Neuronal stem cell (in vitro differentiated cells): ENCODE results near the gene GIGYF2.

Experiments used
- DNase-seq: peaks from one replicate; pipeline ENCODE4 v3.0.0-alpha.2; 2013; ENCODE audit warnings: low spot score
- H2AFZ ChIP-seq: one replicate; pipeline ENCODE4 v1.6.1; 2013; ENCODE audit warnings: mild to moderate bottlenecking, low read length, inconsistent platforms
- H2AK5ac ChIP-seq: 2 replicates; pipeline ENCODE4 v1.6.1; 2013; ENCODE audit warnings: low read depth, mild to moderate bottlenecking, inconsistent platforms, low read length, moderate library complexity, mixed read lengths
- H2BK120ac ChIP-seq: 2 replicates; pipeline ENCODE4 v1.6.1; 2013; ENCODE audit warnings: low read depth, mild to moderate bottlenecking, inconsistent platforms, low read length, moderate library complexity, mixed read lengths
- H2BK12ac ChIP-seq: one replicate; pipeline ENCODE4 v1.6.1; 2013; ENCODE audit warnings: low read length, inconsistent platforms
- H2BK15ac ChIP-seq: 2 replicates; pipeline ENCODE4 v1.6.1; 2013; ENCODE audit warnings: mild to moderate bottlenecking, low read length, inconsistent platforms, mixed read lengths
- H2BK5ac ChIP-seq: one replicate; pipeline ENCODE4 v1.6.1; 2013; ENCODE audit warnings: inconsistent platforms, mild to moderate bottlenecking, low read length, moderate library complexity
- H3K14ac ChIP-seq: one replicate; pipeline ENCODE4 v1.6.1; 2013; ENCODE audit warnings: low read length, inconsistent platforms
- H3K18ac ChIP-seq: 2 replicates; pipeline ENCODE4 v1.6.1; 2013; ENCODE audit warnings: low read length, inconsistent platforms
- H3K23ac ChIP-seq: 2 replicates; pipeline ENCODE4 v1.6.1; 2013; ENCODE audit warnings: low read depth, mild to moderate bottlenecking, mixed read lengths, low read length, inconsistent platforms; ENCODE audit not compliant: poor library complexity
- H3K27ac ChIP-seq: replicated peaks from 3 replicates; pipeline ENCODE4 v1.5.1; 2013; ENCODE audit warnings: low read length, inconsistent platforms
- H3K27me3 ChIP-seq, 3 experiments: 2 replicates each; pipeline ENCODE4 v1.6.1; 2013; ENCODE audit warnings: low read length in 3 of 3, mild to moderate bottlenecking in 2 of 3, inconsistent platforms in 1 of 3, low read depth in 1 of 3, mixed read lengths in 1 of 3, moderate library complexity in 1 of 3; ENCODE audit not compliant: control insufficient read depth in 3 of 3, insufficient read depth in 3 of 3
- H3K36me3 ChIP-seq, 2 donors: replicated peaks in 1 of 2; 2 replicates each; pipeline ENCODE4 v1.6.1; 2013; ENCODE audit warnings: low read length in 2 of 2; ENCODE audit not compliant: control insufficient read depth in 2 of 2, insufficient read depth in 2 of 2
- H3K4ac ChIP-seq: 2 replicates; pipeline ENCODE4 v1.6.1; 2013; ENCODE audit warnings: inconsistent platforms, mild to moderate bottlenecking, low read length, moderate library complexity
- H3K4me1 ChIP-seq, 2 donors: 1 replicate in 1 of 2; 2 replicates in 1 of 2; pipeline ENCODE4 v1.6.1; 2013; ENCODE audit warnings: low read length in 2 of 2, low read depth in 1 of 2; ENCODE audit not compliant: control insufficient read depth in 2 of 2, insufficient read depth in 1 of 2
- H3K4me2 ChIP-seq: one replicate; pipeline ENCODE4 v1.6.1; 2013; ENCODE audit warnings: mild to moderate bottlenecking, low read length, inconsistent platforms; ENCODE audit not compliant: insufficient read depth, poor library complexity, severe bottlenecking
- H3K4me3 ChIP-seq, 2 donors: 2 replicates each; pipeline ENCODE4 v1.5.1; 2013; ENCODE audit warnings: low read length in 2 of 2, mild to moderate bottlenecking in 2 of 2, inconsistent platforms in 1 of 2, moderate library complexity in 1 of 2
- H3K79me1 ChIP-seq: one replicate; pipeline ENCODE4 v1.6.1; 2013; ENCODE audit warnings: low read depth, mild to moderate bottlenecking, inconsistent platforms, low read length, moderate library complexity
- H3K9ac ChIP-seq: one replicate; pipeline ENCODE4 v1.6.1; 2013; ENCODE audit warnings: mild to moderate bottlenecking, low read depth, low read length, inconsistent platforms; ENCODE audit not compliant: poor library complexity
- H3K9me3 ChIP-seq, 2 donors: replicated peaks in 1 of 2; 2 replicates each; pipeline versions ENCODE3 to v1.6.1; 2013; ENCODE audit warnings: low read length in 2 of 2, mild to moderate bottlenecking in 2 of 2, inconsistent platforms in 1 of 2, low read depth in 1 of 2, mixed read lengths in 1 of 2, moderate library complexity in 1 of 2; ENCODE audit not compliant: control insufficient read depth in 2 of 2, insufficient read depth in 1 of 2
- H4K8ac ChIP-seq: one replicate; pipeline ENCODE4 v1.6.1; 2013; ENCODE audit warnings: low read depth, mild to moderate bottlenecking, inconsistent platforms, low read length, moderate library complexity
- H4K91ac ChIP-seq: one replicate; pipeline ENCODE4 v1.6.1; 2013; ENCODE audit warnings: low read length, low read depth, mild to moderate bottlenecking, inconsistent platforms; ENCODE audit not compliant: poor library complexity
- WGBS, 2 donors: extraction: QIAGEN DNeasy Blood & Tissue Kit; methylation state at CpG; one replicate each; pipeline ENCODE4 v1.1.7; 2013; ENCODE audit warnings: missing lambda C conversion rate in 2 of 2, mixed read lengths in 1 of 2; ENCODE audit not compliant: insufficient read length in 2 of 2, insufficient replicate concordance in 1 of 2; ENCODE audit errors: extremely low coverage in 2 of 2; 5-methylcytosine and 5-hydroxymethylcytosine counted together

The GIGYF2 gene

DNA sequence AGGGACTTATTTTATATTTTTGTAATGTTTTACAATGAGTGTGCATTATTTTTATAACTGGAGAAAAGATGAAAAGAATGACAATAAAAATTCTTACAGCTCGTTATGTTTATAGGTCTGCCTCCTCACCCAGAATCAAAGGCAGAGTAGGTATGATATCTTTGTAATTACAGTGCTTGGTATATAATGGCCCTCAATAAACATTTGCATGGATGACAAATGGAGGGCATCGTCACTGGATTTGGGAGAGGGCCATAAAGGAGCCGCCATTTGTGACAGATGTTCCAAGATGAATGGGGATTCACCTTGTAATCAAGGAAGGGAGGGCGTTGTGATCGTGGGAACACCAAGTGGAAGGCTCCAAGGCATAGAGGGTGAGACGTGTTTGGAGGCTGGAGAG is 22.6 kb upstream of the GIGYF2 start:
- DNase-seq = no peak
- Histone ChIP-seq H2AFZ (no peak overlapping the region), H4K91ac (no peak overlapping the region), H3K23ac (no peak overlapping the region), H3K4ac (no peak overlapping the region), H3K18ac (no peak overlapping the region), H3K14ac (no peak overlapping the region), H4K8ac (no peak overlapping the region), H3K36me3 (no peaks in the 10 kb centered on the region), H3K4me1 (no peaks in the 10 kb centered on the region), H3K79me1 (no peaks in the 10 kb centered on the region), H2BK5ac (no peak overlapping the region), H2BK12ac (no peak overlapping the region), H2AK5ac (no peak overlapping the region), H3K27ac (no peak overlapping the region), H3K27me3 (no peaks in the 10 kb centered on the region), H3K4me3 (no peak overlapping the region), H3K9ac (no peak overlapping the region), H3K4me2 (no peak overlapping the region), H2BK120ac (no peak overlapping the region), H2BK15ac (no peak overlapping the region), H3K9me3 (no peaks in the 10 kb centered on the region)
- no CpG with 5 or more reads among the region's 6 CpGs for WGBS, 2 donors

DNA sequence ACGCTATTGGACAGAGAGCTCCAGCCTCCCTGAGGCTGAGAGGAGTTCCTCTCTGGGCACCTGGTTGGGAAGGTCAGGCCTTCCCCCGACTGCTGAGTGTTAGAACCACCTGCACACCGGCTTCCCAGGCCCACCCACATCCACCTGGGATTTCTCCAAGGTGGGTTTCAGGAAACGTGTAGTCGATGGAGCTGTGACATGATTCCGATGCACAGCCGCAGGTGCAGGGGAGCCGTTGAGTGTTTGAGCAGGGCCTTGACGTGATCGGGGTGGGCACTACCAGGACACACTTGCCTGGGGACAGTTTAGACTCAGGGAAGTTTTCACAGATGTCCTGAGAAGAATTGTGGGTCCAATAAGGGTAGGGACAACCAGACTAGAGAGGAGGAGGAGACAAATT is 21.8 kb upstream of the GIGYF2 start:
- no peak overlapping the region for H3K4me2 ChIP-seq
- no peak overlapping the region for H2BK120ac ChIP-seq
- no peak overlapping the region for H3K14ac ChIP-seq
- no peak overlapping the region for H3K9ac ChIP-seq
- no peaks in the 10 kb centered on the region for H3K27me3 ChIP-seq
- H3K4me3 ChIP-seq = no peak overlapping the region
- H3K4ac ChIP-seq = no peak overlapping the region
- H3K23ac ChIP-seq = no peak overlapping the region
- H2BK15ac ChIP-seq = no peak overlapping the region
- no peak overlapping the region for H4K8ac ChIP-seq
- no peak overlapping the region for H3K18ac ChIP-seq
- H3K4me1 ChIP-seq = no peaks in the 10 kb centered on the region
- no peak overlapping the region for H4K91ac ChIP-seq
- H3K36me3 ChIP-seq = no peaks in the 10 kb centered on the region
- no peak overlapping the region for H2BK5ac ChIP-seq
- whole genome bisulfite sequencing, 2 donors = no CpG with 5 or more reads among the region's 10 CpGs
- H2AK5ac ChIP-seq = no peak overlapping the region
- H3K27ac ChIP-seq = no peak overlapping the region
- DNase-seq = no peak
- H3K9me3 ChIP-seq = no peaks in the 10 kb centered on the region
- no peaks in the 10 kb centered on the region for H3K79me1 ChIP-seq
- H2BK12ac ChIP-seq = no peak overlapping the region
- H2AFZ ChIP-seq = no peak overlapping the region

DNA sequence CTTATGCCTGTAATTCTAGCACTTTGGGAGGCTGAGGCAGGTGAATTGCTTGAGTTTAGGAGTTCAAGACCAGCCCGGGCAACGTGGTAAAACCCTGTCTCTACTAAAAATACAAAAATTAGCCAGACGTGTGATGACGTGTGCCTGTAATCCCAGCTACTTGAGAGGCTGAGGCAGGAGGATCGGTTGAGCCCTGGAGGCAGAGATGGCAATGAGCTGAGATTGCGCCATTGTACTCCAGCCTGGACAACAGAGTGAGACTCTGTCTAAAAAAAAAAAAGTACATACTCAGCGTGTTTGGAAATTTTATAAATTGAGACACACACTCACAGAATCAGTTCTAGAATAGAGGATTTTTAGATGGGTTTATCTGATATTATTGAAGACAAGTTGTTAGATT is 17.1 kb upstream of the GIGYF2 start:
- no CpG with 5 or more reads among the region's 7 CpGs for WGBS, 2 donors

DNA sequence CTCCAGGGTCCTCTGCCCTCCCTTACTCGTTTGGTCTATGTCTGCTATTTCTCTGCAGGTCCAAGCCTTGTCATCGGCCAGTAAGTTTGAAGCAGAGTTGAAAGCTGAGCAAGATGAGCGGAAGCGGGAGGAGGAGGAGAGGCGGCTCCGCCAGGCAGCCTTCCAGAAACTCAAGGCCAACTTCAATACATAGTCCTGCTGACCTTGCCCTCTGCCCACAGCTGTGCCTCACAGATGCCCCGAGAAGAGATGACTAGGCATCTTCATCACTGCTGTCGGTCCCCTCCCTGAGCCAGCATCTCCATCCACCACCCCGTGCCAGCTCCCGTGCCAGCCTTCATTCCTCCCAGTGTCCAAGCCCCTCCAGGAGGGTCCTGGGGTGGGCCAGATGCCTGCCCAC is 15.6 kb upstream of the GIGYF2 start:
- DNase-seq = no peak
- no peak overlapping the region for H2BK120ac ChIP-seq
- no peak overlapping the region for H3K23ac ChIP-seq

More for the DNA sequence above, 17.1 kb upstream of the GIGYF2 start:
- no peak overlapping the region for H2AK5ac ChIP-seq
- H2BK12ac ChIP-seq = no peak overlapping the region
- H3K14ac ChIP-seq = no peak overlapping the region
- H2BK120ac ChIP-seq = no peak overlapping the region
- no peak overlapping the region for H2BK5ac ChIP-seq
- no peak for DNase-seq
- no peak overlapping the region for H3K27ac ChIP-seq
- H3K18ac ChIP-seq = no peak overlapping the region
- no peaks in the 10 kb centered on the region for H3K79me1 ChIP-seq
- no peak overlapping the region for H3K9ac ChIP-seq
- no peak overlapping the region for H3K4me3 ChIP-seq
- no peak overlapping the region for H3K4ac ChIP-seq
- H3K4me1 ChIP-seq = no peaks in the 10 kb centered on the region
- H3K4me2 ChIP-seq = no peak overlapping the region
- no peak overlapping the region for H4K91ac ChIP-seq
- H2AFZ ChIP-seq = no peak overlapping the region
- no peaks in the 10 kb centered on the region for H3K9me3 ChIP-seq
- no peak overlapping the region for H3K23ac ChIP-seq
- H2BK15ac ChIP-seq = no peak overlapping the region
- H3K27me3 ChIP-seq = no peaks in the 10 kb centered on the region
- no peaks in the 10 kb centered on the region for H3K36me3 ChIP-seq
- H4K8ac ChIP-seq = no peak overlapping the region

More for the DNA sequence above, 15.6 kb upstream of the GIGYF2 start:
- no peak overlapping the region for H2BK12ac ChIP-seq
- peak overlapping the region; percentile 17 for H3K4ac ChIP-seq
- no peak overlapping the region for H3K4me3 ChIP-seq
- H3K14ac ChIP-seq = no peak overlapping the region
- no peak overlapping the region for H3K4me2 ChIP-seq
- no peak overlapping the region for H4K8ac ChIP-seq
- peak overlapping the region; percentile 17 for H2AK5ac ChIP-seq
- no peaks in the 10 kb centered on the region for H3K79me1 ChIP-seq
- no peak overlapping the region for H4K91ac ChIP-seq
- H3K4me1 ChIP-seq = no peaks in the 10 kb centered on the region
- no CpG with 5 or more reads among the region's 10 CpGs for WGBS, 2 donors
- no peak overlapping the region for H3K27ac ChIP-seq
- H3K27me3 ChIP-seq = no peaks in the 10 kb centered on the region
- no peak overlapping the region for H3K18ac ChIP-seq
- no peak overlapping the region for H3K9ac ChIP-seq
- H3K9me3 ChIP-seq = no peaks in the 10 kb centered on the region
- H2AFZ ChIP-seq = no peak overlapping the region
- no peak overlapping the region for H2BK5ac ChIP-seq
- peak overlapping the region; percentile 37 for H2BK15ac ChIP-seq
- H3K36me3 ChIP-seq = no peaks in the 10 kb centered on the region
